GM12875 (cell line): ENCODE results near the gene DNAAF9.

ENCODE experiments used
- H3K4me3 ChIP-seq: one replicate; pipeline ENCODE4 v1.5.1; 2011; ENCODE audit warnings: low read depth, low read length, control low read depth
- TF ChIP-seq, protein P1 (sequence below): IDR thresholded peaks from 2 replicates; pipeline ENCODE4 v1.5.1; 2011; ENCODE audit warnings: low read depth, mild to moderate bottlenecking, control low read depth, inconsistent platforms, low read length, moderate library complexity, borderline replicate concordance; ENCODE audit not compliant: insufficient read depth

DNAAF9 gene

DNA sequence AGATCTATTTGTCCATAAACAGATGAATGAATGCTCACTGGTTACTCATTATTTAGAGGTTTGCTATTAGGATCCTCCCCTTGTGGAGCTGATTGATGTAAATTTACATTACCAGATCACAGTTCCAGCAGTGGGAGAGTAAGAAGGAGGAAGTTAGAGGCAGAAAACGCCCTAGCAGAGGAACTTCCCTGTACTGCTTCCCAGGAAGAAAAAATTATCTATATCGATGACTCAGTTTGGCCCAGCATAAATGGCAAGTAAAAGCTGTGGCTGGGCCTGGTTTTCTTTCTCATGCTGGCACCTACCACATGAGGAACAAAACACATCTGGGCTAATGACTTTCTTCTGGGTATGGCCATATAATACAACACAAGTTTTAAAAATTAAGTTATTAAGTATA is 35.7 kb downstream of the DNAAF9 start:
- no peak overlapping the region for H3K4me3 ChIP-seq
- TF ChIP-seq, protein P1, sequence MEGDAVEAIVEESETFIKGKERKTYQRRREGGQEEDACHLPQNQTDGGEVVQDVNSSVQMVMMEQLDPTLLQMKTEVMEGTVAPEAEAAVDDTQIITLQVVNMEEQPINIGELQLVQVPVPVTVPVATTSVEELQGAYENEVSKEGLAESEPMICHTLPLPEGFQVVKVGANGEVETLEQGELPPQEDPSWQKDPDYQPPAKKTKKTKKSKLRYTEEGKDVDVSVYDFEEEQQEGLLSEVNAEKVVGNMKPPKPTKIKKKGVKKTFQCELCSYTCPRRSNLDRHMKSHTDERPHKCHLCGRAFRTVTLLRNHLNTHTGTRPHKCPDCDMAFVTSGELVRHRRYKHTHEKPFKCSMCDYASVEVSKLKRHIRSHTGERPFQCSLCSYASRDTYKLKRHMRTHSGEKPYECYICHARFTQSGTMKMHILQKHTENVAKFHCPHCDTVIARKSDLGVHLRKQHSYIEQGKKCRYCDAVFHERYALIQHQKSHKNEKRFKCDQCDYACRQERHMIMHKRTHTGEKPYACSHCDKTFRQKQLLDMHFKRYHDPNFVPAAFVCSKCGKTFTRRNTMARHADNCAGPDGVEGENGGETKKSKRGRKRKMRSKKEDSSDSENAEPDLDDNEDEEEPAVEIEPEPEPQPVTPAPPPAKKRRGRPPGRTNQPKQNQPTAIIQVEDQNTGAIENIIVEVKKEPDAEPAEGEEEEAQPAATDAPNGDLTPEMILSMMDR: no peak

DNA sequence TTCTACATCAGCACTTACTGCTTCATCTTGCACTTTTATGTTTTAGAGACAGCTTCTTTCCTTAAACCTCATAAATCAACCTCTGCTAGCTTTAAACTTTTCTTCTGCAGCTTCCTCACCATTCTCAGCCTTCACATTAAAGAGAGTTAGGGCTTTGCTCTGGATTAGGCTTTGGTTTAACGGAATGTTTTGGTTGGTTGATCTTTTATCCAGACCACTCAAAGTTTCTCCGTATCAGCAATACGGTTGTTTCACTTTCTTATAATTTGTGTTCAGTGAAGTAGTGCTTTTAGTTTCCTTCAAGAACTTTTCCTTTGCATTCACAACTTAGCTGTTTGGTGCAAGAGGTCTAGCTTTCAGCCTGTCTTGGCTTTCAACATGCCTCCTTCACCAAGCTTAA is 40.4 kb downstream of the DNAAF9 start:
- TF ChIP-seq, protein P1: no peak
- H3K4me3 ChIP-seq: no peak overlapping the region

DNA sequence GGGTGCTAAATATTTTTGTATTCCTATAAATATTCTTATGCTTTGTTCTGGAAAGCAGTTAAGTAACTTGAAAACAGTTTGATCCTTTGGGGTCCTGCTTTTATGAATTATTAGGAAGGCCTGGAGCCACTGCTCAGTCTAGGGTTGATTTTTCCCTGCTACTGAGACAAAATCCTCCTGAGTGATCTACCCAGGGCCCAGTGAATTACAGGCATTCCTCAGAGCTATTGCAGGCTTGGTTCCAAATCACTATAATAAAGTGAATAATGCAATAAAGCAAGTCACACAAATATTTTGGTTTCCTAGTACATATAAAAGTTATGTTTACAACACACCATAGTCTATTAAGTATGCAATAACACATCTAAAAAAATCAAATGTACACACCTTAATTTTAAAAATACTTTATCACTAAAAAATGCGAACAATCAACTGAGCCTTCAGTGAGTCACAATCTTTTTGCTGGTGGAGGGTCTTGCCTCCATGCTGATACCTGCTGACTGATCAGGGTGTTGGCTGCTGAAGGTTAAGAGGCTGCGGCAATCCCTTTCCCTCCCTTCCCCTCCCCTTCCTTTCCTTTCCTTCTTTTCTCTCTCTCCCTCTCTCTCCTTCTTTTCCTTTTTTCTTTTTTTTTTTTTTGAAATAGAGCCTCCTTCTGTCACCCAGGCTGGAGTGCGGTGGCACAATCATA is 43.0 kb downstream of the DNAAF9 start:
- H3K4me3 ChIP-seq: no peak overlapping the region
- TF ChIP-seq, protein P1: no peak

DNA sequence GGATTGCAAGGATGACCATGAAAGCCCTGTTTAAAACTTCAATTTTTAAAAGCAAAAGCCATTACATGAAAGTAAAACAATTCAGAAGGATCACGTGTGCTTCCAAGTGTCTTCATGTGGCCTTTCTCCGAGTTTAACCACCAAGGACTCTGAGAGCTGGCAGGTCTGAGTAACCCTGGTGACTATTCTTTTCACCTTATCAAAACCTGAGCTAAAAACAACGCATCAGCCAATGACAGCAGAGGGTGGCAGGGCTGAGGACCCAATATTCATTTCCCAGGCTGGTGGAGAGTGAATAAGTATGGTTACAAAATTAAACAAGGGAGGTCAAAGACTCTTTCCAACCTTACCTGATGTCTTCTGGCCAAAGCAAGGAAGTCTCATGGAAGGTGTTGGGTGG is 46.7 kb downstream of the DNAAF9 start:
- no peak overlapping the region for H3K4me3 ChIP-seq
- TF ChIP-seq, protein P1: no peak

DNA sequence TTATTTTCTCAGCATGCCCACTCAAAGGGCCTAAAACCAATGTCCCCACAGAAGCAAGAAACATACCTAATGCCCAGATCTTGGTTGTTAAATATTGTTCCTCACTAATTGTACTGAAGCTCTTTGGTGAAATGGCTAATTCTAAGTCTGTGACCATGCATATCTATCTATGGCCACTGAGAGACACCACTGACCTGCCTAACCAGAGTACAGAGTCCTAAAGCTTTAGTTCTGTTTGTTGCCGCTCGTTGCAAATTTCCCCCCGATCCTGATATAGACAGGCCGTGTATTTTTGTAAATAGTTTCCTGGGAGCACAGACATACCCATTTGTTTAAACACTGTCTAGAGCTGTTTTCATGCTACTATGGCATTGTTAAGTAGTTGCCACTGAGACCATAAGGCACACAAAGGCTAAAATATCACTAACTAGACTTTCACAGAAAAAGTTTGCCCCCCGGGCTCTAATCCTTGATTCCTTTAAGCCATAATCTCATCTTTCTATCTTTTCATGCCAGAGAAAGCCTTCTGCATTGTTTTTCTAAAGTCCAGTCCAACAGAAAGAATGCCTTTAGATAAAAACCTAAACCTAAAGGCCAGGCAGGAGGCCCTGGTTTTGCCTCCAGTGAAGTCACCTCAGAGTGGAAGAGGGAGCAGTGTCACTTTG is 48.7 kb downstream of the DNAAF9 start:
- TF ChIP-seq, protein P1: no peak
- H3K4me3 ChIP-seq: no peak overlapping the region
